Measurements from ENCODE around the gene RSPH6A.

Gene RSPH6A

DNA sequence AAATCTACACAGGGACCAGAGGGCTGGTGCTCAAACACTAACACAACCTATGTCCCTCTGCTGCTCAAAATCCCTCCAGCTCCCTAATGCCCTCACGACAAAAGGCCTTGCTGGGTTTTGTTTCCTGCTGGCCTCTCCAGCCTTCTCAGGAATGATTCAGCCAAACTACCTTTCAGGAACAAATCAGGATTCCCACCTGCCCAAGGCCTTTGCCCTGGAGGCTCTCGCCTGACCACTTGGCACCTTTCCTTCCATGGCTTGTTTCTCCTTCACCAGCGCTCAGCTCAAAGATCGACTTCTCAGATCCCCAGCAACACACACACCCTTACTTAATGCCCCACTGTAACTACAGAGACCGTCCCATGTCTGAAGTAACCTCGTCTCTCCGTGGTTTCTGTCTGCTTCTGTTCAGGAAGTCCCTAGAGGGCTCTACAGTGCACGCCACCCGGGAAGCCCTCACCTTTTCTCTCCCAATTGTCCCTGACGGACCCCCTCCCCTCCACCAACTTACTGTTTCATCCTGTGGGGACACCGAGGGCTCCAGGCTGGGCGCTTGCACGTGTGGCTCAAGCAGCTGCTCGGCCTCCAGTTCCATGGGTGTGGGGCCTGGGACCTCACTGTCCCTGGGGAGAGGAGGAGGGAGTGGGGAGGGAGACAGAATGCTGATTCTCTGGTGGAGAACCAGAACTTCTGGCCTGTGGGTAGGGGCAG, 42.8 kb downstream of the RSPH6A start:
- H3K9me2 ChIP-seq (replicated peaks; ENCODE audit: insufficient read depth, low read length), result no peaks in the 10 kb centered on the region
- no peaks in the 10 kb centered on the region for H3K9me3 ChIP-seq (ENCODE audit: insufficient read depth, low read length)
- H3K9ac ChIP-seq (ENCODE audit: low read length), result no peak overlapping the region
- H3K4me3 ChIP-seq (ENCODE audit: insufficient read depth, low read length, poor library complexity, severe bottlenecking), result no peak overlapping the region
- H3K4me2 ChIP-seq (ENCODE audit: low read depth, low read length, poor library complexity, severe bottlenecking), result no peak overlapping the region
- no peak for TF ChIP-seq EZH2phosphoT487 (conservative IDR thresholded peaks at IDR 0.05; ENCODE audit: low read length)
- TF ChIP-seq, protein P1, sequence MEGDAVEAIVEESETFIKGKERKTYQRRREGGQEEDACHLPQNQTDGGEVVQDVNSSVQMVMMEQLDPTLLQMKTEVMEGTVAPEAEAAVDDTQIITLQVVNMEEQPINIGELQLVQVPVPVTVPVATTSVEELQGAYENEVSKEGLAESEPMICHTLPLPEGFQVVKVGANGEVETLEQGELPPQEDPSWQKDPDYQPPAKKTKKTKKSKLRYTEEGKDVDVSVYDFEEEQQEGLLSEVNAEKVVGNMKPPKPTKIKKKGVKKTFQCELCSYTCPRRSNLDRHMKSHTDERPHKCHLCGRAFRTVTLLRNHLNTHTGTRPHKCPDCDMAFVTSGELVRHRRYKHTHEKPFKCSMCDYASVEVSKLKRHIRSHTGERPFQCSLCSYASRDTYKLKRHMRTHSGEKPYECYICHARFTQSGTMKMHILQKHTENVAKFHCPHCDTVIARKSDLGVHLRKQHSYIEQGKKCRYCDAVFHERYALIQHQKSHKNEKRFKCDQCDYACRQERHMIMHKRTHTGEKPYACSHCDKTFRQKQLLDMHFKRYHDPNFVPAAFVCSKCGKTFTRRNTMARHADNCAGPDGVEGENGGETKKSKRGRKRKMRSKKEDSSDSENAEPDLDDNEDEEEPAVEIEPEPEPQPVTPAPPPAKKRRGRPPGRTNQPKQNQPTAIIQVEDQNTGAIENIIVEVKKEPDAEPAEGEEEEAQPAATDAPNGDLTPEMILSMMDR (IDR thresholded peaks at IDR 0.05; ENCODE audit: insufficient read depth, low read length, poor library complexity, severe bottlenecking), result no peak
- no peaks in the 10 kb centered on the region for H4K20me1 ChIP-seq (ENCODE audit: low read depth, low read length)
- no peaks in the 10 kb centered on the region for H3K79me2 ChIP-seq (ENCODE audit: insufficient read depth, low read length)
- no peak overlapping the region for H3K27ac ChIP-seq (ENCODE audit: low read depth, low read length)
- no peak overlapping the region for H2AFZ ChIP-seq (ENCODE audit: low read depth, low read length, severe bottlenecking)
- H3K36me3 ChIP-seq (ENCODE audit: low read length), result no peaks in the 10 kb centered on the region
- no peaks in the 10 kb centered on the region for H3K27me3 ChIP-seq (ENCODE audit: low read length)
- H3F3A ChIP-seq (ENCODE audit: insufficient read depth), result peaks cover 4% of the 10 kb centered on the region; the same call in 1 of the 2 replicates

DNA sequence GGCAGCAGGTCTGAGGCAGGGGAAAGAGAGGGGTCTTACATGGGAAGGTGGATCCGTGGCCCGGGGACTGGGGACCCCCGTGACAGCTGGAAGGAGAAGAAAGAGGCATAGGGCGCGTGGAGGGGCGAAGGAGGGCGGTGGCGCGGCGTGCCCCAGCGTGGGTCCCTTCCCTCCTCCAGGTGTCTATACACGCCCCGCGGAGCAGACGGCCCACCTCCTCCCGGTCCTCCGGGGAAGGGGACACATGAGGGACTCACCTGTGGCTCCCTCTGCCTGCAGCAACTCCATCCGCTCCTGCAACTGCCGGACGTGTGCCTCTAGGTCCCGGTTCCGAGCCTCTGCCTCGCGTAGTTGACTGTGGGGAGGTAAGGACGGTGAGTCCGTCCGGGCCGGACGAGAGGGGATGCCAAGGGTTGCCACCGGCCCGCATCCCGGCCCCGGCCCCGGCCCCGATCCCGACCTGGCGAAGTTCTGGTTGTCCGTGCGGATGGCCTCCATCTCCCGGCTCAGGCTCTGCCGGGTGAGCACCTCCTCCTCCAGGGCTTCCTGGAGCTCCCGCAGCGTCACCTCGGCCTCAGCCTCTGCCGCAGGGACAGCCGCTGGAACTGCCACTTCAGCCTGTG, 43.7 kb downstream of the RSPH6A start:
- no peak overlapping the region for H3K9ac ChIP-seq (ENCODE audit: low read length)
- peaks cover 4% of the 10 kb centered on the region; the same call in 1 of the 2 replicates for H3F3A ChIP-seq (ENCODE audit: insufficient read depth)
- no peak overlapping the region for H3K4me2 ChIP-seq (ENCODE audit: low read depth, low read length, poor library complexity, severe bottlenecking)

DNA sequence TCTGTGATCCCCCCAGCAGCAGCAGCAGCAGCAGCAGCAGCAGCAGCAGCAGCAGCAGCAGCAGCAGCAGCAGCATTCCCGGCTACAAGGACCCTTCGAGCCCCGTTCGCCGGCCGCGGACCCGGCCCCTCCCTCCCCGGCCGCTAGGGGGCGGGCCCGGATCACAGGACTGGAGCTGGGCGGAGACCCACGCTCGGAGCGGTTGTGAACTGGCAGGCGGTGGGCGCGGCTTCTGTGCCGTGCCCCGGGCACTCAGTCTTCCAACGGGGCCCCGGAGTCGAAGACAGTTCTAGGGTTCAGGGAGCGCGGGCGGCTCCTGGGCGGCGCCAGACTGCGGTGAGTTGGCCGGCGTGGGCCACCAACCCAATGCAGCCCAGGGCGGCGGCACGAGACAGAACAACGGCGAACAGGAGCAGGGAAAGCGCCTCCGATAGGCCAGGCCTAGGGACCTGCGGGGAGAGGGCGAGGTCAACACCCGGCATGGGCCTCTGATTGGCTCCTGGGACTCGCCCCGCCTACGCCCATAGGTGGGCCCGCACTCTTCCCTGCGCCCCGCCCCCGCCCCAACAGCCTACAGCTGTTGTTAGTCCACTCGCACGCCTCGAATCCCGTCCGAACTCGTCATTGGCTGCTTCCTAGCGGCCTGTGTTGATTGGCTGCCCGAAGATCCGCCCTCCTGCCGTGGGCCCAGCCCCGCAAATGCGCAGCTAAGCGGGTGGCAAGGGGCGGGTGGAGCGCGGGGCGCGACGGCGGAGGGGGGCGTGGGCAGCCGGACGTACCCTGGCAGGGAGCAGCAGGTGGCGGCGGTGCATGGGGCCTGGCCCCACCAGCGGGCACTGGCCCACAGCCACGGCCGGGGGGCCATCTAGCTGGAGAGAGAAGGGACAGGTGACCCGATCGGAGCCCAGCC, 44.7 kb downstream of the RSPH6A start:
- peak overlapping the region; percentile 23 for H2AFZ ChIP-seq (ENCODE audit: low read depth, low read length, severe bottlenecking)

More for the DNA sequence above, 43.7 kb downstream of the RSPH6A start:
- H4K20me1 ChIP-seq (ENCODE audit: low read depth, low read length), result no peaks in the 10 kb centered on the region
- no peaks in the 10 kb centered on the region for H3K27me3 ChIP-seq (ENCODE audit: low read length)
- no peak for TF ChIP-seq EZH2phosphoT487 (conservative IDR thresholded peaks at IDR 0.05; ENCODE audit: low read length)
- TF ChIP-seq, protein P1 (IDR thresholded peaks at IDR 0.05; ENCODE audit: insufficient read depth, low read length, poor library complexity, severe bottlenecking), result no peak
- H3K4me3 ChIP-seq (ENCODE audit: insufficient read depth, low read length, poor library complexity, severe bottlenecking), result no peak overlapping the region
- no peaks in the 10 kb centered on the region for H3K36me3 ChIP-seq (ENCODE audit: low read length)
- H2AFZ ChIP-seq (ENCODE audit: low read depth, low read length, severe bottlenecking), result no peak overlapping the region
- no peaks in the 10 kb centered on the region for H3K9me3 ChIP-seq (ENCODE audit: insufficient read depth, low read length)
- H3K79me2 ChIP-seq (ENCODE audit: insufficient read depth, low read length), result no peaks in the 10 kb centered on the region
- no peak overlapping the region for H3K27ac ChIP-seq (ENCODE audit: low read depth, low read length)
- H3K9me2 ChIP-seq (replicated peaks; ENCODE audit: insufficient read depth, low read length), result no peaks in the 10 kb centered on the region

More for the DNA sequence above, 44.7 kb downstream of the RSPH6A start:
- Histone ChIP-seq H3K9me3 (ENCODE audit: insufficient read depth, low read length) (no peaks in the 10 kb centered on the region), H3K27me3 (ENCODE audit: low read length) (no peaks in the 10 kb centered on the region), H3K9ac (ENCODE audit: low read length) (peak overlapping the region; percentile 58), H3K79me2 (ENCODE audit: insufficient read depth, low read length) (no peaks in the 10 kb centered on the region), H3K4me3 (ENCODE audit: insufficient read depth, low read length, poor library complexity, severe bottlenecking) (peak overlapping the region; percentile 62), H3K36me3 (ENCODE audit: low read length) (no peaks in the 10 kb centered on the region), H3K9me2 (replicated peaks; ENCODE audit: insufficient read depth, low read length) (no peaks in the 10 kb centered on the region), H3K27ac (ENCODE audit: low read depth, low read length) (peak overlapping the region; percentile 44), H4K20me1 (ENCODE audit: low read depth, low read length) (no peaks in the 10 kb centered on the region), H3K4me2 (ENCODE audit: low read depth, low read length, poor library complexity, severe bottlenecking) (peak overlapping the region; percentile 95), H3F3A (ENCODE audit: insufficient read depth) (peaks cover 4% of the 10 kb centered on the region; the same call in 1 of the 2 replicates)
- no peak for TF ChIP-seq EZH2phosphoT487 (conservative IDR thresholded peaks at IDR 0.05; ENCODE audit: low read length)
- TF ChIP-seq, protein P1 (IDR thresholded peaks at IDR 0.05; ENCODE audit: insufficient read depth, low read length, poor library complexity, severe bottlenecking), result peak; percentile 96
